ENCODE results near the gene SPRR3.

Gene SPRR3, protein sequence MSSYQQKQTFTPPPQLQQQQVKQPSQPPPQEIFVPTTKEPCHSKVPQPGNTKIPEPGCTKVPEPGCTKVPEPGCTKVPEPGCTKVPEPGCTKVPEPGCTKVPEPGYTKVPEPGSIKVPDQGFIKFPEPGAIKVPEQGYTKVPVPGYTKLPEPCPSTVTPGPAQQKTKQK

DNA sequence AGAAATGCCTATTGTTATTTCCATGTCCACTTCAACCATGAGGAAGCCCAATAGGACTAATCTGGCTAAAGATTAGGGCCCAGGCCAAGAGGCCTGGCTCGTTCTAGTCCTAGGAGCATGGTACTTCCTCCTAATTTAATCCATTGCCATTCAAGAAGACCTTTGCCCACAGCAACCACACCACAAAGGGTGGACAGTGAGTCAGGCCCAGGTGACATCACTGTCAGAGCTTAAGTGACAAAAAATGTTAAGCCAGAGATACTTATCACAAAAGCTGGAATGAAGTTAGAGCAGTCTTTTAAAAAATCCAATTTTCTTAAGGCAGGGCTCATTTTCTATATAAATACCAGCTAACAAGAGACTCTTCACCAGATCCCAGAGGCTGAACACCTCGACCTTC, at the start of gene SPRR3:
SPRR3 (plus strand) TSS at position 368 of the 400 bp plus-strand sequence. CDS start 1,272 bp downstream, outside the sequence.
- DNase-seq, result no peak

DNA sequence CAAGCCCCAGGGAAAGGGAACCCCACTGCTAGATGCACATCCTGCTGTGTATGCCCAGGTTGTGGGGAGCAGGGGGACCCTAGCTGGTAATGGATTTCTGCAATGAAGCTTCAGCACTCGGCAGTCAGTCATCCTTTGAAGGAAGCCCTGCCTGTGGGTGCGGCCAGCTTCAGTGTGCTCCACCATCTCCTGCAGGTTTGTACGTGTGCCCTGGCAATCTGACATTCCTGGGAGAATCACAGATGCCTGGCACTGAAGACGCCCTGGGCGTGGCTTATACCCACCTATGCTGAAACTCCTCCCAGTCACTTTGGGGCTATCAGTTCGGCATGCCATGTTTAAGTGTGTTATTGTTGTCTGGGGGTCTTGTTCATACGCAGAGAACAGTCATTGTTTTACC, 47.8 kb upstream of the SPRR3 start:
- no peak for DNase-seq

DNA sequence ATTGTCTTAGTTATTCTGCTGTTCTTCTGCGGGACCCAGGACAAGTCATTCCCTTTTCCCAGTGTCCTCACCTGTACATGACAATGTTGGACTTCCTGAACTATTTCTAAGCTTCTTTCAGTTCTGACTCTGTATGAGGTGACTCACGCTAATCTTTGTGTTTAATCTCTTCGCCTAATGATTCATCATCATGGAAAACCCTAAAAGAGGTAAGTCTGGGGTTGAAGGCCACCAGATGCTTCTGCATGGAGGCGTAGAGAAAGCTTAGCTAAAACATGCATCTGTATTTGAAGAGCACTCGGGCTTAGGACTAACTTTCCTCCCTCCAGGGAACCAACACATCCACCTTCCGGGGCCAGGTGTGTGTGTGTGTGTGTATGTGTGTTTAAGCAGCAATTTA, 47.1 kb upstream of the SPRR3 start:
- no peak for DNase-seq

DNA sequence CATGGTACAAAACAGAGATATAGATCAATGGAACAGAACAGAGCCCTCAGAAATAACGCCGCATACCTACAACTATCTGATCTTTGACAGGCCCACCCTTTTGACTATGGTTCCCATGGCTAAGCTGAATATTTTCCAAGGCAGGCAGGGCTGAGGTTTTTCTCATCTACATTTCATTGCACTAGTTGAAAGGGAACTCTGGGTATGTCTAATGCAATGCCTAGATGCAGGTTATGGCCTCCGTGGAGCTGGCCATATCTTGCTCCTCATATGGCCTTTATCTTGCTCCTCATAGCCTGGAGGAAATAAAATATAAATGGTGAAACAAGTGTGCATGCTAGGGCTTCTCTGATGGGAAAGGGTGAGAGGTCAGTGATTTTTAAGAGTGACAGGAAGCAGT, 44.0 kb upstream of the SPRR3 start:
- DNase-seq, result no peak

DNA sequence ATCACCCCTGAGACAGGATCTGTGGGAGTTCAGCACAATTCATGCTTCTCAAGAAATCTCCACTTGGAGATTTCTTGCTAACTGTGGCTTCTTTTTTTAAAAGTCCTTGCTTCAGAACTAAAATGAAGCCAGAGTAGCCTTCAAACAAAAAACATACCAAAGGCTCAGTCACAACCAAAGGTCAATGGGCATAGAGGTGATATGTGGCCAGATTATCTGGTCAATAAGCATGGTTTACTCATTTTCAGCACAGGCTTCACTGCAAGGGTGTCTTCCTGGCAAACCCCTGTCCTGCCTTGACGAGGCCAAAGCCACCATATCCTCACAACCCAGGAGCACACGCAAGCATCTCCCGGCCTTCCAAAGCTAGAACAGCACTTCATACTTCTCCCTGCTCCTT, 42.3 kb upstream of the SPRR3 start:
- DNase-seq, result no peak

DNA sequence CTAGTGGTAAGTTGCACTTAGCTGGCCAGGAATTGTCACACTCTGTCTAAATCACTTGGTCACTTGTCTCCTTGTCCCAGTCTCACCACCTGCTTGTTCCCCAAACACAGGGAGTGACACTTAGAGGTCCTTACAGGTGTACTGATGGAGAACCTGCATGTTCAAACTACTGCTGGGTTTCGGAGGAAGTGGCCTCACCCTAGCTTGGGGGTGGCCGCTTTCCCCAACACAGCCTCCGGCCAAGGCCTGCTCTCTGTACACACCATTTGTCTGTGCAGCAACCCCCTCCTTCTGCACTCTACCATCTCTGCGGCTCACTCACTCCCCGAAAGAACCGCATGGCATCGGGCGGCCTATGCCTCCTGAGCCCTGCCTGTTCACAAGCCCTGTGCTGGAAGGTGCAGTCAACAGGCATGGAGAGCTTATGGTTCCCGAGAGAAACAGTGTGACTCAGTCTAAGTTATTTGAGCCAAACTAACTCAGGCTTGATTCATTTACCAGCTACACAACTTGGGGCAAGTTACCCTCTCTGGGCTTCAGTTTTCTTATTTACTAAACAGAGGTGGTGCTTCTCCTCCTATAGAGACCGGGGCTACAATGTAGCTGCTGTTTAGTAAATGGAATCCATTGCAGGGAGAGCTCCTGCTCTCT, 41.6 kb upstream of the SPRR3 start:
- no peak for DNase-seq

DNA sequence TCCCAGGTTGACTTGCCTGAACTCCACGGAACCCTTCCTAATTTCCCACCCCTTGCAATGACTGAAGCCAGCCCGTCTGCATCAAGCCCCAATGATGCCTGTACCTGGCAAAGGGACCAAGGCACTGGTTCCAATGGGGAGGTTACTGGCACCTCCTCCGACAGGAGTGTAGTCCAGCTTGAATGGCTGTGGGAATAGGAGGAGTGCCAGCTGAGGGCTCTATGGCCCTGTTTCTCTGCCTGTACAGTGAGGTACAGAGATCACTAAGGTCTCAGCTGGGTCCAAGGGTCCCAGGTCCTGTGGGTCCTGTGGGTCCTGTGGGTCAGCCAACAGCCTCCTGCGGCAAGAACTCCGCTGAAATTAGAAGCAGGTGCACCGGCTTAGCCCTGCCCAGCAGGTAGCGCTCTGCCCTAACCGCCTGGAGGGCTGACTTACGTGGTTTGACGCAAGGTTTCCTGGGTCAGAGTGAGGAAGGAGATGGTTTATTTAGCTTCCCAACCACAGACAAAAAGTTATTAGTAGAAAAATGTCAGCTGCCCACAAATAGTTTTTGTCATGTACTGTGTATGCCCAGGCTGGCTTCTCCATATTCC, 41.0 kb upstream of the SPRR3 start:
- DNase-seq, result no peak

DNA sequence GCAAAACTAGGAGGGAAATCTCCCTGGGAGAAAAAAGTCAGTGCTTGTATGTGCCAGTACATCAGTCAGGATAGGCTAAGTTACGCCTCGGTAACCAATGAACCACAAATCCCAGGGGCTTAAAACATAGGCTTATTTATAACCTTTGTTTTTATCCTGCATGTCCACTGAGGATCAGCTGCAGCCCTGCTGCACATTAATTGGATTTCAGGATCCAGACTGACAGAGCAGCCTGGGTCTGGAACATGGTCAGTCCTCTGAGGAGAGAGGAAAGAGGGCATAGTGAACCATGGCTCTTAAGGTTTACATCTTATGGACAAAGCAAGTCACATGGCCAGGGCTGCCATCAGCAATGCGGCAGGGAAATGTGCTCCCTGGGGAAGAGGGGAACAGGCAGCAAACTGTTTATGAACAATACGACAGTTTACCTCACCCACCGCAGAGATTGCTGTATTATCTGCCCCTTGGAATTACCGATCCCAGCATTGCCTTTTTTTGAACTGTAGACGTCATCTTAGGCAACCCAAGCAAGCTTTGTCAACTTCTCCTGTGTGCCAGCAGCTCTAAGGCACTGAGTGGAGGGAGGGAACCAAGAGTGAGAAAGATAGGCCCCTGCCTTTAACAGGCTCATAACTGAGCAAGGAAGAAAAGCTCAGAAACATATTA, 40.2 kb upstream of the SPRR3 start:
- no peak for DNase-seq

DNA sequence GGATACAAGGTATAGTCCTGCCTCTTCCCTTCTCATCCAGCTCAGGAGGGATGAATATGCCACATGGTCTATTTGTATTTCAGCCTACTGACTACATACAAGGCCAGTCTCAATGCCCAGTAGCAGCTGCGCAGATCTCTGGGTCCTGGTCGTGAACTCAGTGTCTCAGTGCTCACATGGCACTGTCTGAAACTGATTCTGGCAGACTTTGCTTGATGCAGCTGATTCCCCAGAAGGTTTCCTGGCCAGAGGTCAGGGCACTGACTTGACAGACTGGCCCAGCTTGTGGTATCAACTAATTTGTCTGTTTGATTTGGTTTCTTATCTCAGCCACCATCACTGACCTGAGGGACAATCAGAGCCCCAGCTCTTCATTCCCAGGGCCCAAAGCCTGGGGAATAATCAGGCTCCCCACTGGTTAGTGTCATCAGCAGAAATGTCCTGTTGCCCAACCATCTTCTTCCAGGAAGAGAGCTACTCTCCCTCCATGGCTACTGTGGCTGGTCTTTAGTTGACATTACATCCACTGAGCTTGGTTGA, 38.6 kb upstream of the SPRR3 start:
- DNase-seq, result no peak

DNA sequence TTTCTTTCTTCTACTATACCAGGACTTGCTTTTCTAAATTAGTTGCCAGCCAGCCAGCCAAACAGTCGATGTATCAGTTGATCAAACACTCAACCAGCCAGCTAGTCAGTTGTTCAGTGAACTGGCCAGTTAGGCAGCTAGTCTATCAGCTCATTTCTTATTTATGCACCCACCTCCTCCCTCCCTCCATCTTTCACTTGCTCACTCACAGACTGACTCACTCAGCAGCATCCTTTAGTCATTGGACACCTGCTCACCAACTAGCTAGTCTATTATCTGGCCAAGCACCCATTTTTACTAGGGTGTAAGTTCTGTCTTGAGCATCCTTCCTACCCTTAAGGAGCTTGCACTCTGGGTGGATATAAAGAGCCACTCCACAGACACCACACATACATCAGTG, 37.0 kb upstream of the SPRR3 start:
- no peak for DNase-seq

DNA sequence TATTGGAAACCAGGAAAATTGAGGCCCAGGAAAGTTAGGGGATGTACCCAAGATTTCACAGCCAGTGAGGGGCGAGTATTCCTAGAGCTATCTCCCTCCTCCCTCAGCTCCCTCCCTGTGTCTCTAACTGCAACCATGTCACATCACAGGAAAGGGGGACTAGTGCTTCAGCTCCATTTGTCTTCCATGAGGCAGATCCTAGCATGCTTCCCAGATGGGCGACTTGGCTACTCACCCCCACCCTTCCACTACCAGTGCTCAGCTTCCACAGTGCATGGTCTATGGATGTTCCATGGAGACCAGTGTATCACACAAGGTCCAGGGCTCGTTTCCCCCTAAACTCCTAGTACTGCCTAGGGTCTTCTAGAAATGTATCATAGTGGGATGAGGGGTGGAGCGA, 35.7 kb upstream of the SPRR3 start:
- DNase-seq, result no peak

DNA sequence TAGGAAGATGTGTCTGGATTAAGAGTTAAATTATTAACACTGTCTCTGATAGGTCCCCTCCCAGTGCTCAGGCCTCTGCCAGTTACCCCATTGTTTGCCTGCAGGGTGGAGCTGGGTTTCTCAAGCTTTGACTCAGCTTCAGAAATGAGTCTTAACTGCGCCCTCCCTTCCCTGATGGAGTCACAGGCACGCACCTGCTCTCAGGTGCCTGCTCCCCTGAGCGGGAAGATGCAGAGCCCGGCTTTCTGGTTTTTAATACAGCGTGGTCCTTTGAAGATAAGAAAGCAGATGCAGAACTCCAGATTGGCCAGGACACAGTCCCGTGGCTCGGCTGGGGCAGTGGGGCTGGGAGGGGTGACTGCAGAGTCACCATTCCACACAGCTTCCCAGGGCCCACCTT, 34.3 kb upstream of the SPRR3 start:
- no peak for DNase-seq

DNA sequence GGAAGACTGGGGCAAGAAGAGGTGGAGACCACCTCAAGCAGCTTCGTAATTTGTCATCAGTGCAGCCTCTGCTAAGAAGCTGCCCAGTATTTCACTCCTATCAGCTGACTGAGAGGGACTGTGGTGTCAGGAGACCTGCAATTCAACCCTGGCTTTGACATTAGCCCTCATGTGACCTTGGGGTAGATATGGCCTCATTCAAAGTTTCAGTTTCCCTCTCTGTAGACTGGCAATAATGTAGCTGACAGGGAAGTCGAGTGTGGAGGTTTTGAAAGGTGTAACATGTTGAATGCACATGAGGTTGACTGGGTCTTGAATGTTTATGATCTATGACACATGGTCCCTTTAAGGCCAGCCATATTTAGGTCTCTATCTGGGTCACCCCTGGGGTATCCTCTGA, 33.3 kb upstream of the SPRR3 start:
- DNase-seq, result no peak

DNA sequence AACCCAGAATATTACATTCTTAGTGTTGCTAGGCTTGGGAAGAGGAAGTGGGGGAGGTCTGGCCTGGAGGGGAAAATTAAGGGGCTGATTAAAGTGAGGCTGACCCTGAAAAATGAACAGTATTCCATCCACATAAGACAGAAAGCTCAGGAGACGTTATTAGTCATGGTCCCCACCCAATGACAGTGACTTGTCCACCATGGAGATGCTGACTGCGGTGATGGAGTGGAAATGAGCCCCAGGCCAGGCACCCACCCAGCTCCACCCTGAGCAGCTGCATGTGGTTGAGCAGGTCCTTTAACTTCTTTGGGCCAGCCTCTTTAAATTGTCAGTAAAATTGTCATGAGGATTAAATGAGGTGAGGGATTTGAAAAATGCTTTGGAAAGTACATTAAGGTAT, 32.5 kb upstream of the SPRR3 start:
- no peak for DNase-seq

DNA sequence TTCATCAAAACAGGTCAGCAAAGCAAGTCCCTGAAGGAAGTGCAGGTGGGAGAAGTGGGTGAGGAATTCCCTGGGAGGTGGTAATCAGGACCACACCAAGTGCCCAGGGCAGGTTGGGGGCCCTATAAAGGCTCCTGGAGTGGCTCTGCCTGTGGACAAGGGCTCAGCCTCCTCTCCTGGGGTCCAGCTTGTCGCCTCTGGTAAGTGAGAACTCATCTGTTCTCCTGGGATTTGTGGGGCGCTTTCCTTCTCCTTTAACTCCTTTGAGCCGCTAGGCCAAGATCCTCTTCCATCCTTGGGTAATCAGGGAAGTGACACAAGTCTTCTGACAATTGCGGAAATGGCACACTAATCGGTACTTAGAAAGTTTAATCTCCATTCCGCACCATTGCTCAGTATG, 31.1 kb upstream of the SPRR3 start, which contains the start of gene SPRR4:
SPRR4 (plus strand) TSS at position 154 of the 400 bp plus-strand sequence. CDS start 1,243 bp downstream, outside the sequence.
- DNase-seq, result no peak

DNA sequence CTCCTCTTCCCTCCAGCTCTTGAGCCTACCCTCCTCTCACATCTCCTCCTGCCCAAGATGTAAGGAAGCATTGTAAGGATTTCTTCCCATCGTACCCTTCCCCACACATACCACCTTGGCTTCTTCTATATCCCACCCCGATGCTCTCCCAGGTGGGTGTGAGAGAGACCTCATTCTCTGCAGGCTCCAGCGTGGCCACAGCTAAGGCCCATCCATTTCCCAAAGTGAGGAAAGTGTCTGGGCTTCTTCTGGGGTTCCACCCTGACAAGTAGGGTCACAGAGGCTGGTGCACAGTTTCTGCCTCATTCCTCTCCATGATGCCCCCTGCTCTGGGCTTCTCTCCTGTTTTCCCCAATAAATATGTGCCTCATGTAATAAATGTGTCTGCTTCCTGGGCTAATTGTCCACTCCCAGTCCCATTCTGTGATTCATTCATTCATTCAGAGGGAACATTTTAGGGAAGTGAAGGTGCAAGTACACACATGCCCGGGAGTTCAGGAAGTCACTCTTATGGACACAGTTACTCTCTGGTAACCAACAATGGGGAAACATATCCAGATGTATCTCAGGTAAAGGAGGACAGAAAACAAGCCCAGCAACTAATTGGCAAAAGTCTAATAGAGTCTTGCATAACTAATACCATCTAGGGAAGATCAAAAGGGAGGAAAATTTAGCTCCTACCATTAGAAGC, 29.2 kb upstream of the SPRR3 start:
- no peak for DNase-seq

DNA sequence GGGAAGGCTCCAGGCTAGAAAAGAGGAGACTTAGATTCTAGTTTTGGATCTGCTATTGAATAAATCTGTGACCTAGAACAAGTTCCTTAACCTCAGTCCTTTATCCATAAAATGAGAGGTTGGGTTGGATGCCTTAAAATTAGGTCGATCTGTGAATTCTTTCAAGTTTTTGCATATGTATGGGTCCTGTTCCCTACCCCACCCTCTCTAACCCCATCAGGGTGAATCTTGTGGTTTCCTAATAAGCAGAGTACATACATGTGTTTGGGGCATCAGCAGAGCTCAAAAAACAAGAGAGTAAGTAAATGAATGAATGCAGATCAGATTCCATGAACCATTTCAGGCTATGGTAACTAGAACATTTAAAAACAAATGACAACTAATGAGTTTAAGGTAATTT, 24.9 kb upstream of the SPRR3 start:
- DNase-seq, result no peak

DNA sequence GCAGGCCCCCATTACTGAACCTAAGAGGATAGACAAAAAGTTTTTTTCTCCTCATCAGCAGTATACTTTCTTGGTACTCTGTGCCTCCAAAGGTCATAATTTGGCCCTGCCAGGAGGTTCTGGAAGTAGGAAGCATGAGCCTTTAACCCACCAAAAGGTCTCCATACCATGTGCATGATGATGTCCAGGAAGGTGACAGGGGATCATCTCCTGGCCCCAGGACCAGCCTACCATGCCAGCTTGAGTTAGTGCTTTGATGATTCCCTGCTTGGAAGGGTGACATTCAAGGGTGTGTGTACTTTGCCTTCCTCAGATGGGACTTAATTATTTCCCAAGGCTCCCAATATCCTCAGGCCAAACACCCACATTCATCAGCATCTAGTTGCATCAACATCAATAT, 23.9 kb upstream of the SPRR3 start:
- DNase-seq, result no peak

DNA sequence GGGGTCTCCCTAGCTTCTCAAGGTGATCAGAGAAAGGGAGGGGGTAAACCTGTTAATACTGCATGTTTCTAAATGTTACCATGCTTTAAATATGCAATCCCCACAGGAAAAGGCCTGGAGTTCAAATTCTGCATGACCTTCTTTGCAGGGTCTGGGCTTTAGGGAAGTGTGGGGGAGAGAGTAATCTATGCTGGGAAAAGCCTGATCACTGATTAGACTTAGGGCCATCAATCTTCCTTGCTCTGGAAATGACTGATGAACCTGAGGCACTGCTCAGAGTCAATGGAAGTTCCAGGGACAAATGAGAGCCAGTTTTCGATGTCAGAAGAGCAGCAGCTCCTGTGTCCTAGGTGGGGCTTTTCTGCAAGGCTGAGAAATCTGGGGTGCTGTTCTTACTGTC, 20.9 kb upstream of the SPRR3 start:
- no peak for DNase-seq

DNA sequence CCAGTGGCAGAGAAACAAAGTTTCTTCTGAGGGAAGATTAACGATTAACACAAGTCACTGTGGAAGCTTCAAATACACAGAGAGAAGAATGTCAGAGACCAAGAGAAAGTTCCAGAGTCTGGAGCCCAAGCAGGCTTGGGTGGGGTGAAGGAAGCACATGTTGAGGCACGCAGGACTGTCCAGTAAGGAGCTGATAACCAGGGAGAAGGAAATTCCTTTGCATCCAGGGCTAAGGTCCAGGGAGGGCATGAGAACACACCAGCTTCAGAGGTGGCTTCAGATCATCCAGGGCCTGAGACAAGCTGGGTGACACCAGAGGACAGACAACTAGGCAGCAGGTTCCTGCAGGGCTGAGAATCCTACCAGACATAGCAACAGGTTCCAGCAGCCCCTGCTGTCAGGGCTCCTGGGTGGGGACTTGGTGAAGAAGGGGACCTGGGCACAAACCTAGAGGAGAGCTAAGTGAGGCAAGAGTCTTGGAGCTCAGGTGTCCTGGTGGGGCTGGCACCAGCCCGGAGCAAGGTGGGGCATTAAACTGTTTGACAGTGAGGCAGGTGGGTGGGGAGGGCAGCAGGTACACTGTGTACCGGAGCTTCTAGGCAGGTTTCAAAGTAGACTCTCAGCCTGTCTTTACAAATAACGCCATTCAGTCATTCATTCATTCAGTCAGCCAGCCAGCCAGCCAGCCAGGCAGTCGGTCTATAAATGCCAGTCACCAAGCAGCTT, 20.2 kb upstream of the SPRR3 start:
- DNase-seq, result no peak

DNA sequence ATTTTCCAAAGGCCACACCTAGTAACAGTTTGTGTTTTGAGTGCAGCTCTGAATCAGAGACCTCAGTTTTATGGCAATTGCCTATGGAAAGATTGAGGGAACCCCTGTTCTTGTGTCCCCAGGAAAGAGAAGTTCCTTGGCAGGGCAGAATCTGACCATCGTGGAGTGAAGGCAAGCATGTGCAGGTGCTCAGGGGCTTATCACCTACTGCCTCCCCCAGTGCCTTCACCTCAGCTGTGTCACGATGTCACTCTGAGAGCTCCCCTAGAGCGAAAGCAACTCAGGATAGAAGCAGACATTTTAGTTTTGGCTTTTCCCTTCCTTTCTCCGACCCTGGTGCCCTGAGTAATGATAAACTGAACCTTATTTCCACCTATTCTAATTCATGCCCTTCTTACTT, 19.5 kb upstream of the SPRR3 start:
- DNase-seq, result no peak

DNA sequence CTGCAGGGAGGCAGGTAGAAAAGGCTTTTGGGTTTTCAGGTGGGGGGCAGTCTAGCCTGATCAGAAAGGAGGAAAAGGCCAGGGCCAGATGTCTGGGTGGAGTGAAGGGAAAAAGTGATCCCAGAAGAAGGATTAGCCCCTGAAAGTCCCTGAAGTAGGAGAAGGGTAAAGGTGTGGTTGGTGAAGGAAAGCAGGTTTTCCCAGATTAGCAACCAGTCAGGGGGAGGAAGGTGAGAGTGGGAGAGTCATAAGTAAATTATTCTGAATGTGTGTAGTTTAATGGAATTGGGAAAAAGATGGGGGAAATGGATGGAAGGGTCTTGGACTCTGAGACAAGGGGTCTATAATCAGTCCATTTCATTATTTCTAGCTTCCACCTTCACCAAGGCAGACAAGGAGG, 18.3 kb upstream of the SPRR3 start:
- no peak for DNase-seq

DNA sequence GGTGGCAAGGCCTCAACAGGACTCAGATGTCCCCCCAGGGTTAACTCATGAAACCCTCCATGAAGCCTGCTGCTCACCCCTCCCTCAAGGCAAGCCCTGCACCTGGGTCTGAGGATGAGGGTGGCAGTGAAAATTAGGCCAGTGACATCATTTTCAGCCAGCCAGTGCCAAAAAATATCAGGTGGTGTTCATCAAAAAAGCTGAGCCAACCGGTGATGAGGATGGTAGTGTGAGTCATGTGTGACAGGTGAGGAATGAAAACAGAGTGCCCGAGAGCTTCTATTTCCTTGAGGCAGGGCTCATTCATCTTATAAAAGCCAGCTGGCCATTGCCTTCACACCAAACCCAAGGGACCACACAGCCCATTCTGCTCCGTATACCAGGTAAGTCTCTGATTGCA, 17.8 kb upstream of the SPRR3 start, which contains the start of gene SPRR1A:
SPRR1A (plus strand) TSS at position 339 of the 400 bp plus-strand sequence. CDS start 1,150 bp downstream, outside the sequence.
- no peak for DNase-seq

Data from fibroblast of upper back skin (primary cell).